ENCODE measurements around the gene GBP1.

DNA sequence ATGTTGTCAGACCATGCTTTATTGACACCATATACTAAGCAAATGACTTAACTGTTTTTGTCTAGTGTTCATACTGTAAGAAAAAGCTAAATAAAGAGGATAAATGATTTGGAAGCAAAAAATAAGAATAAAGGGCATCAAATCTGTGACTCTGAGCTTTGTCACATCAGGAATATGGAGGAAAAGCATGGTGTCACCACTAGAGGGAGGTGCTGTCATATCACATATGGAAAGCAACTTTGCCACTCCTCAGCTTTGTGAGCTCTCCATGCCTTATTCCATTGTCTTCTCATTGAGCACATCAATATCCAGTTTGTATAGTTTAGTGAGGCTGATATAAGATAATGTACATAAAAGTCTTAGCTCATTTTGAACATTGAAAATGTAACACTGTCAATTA, 20.8 kb upstream of the GBP1 start:
- TF ChIP-seq, protein P1, sequence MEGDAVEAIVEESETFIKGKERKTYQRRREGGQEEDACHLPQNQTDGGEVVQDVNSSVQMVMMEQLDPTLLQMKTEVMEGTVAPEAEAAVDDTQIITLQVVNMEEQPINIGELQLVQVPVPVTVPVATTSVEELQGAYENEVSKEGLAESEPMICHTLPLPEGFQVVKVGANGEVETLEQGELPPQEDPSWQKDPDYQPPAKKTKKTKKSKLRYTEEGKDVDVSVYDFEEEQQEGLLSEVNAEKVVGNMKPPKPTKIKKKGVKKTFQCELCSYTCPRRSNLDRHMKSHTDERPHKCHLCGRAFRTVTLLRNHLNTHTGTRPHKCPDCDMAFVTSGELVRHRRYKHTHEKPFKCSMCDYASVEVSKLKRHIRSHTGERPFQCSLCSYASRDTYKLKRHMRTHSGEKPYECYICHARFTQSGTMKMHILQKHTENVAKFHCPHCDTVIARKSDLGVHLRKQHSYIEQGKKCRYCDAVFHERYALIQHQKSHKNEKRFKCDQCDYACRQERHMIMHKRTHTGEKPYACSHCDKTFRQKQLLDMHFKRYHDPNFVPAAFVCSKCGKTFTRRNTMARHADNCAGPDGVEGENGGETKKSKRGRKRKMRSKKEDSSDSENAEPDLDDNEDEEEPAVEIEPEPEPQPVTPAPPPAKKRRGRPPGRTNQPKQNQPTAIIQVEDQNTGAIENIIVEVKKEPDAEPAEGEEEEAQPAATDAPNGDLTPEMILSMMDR (IDR thresholded peaks at IDR 0.05) = peak in 2 of 3 donors; percentile 29 to 50
- TF ChIP-seq POLR2A (IDR thresholded peaks at IDR 0.05) = no peak
